Bronchial epithelial cell (primary cell): ENCODE data around the gene RBM19. TPM values are rescaled to one million over a fixed set of nuclear protein-coding genes. Genes with fewer than 3 reads are reported as not detected.

Source experiments
- DNase-seq: peaks from one replicate; pipeline ENCODE4 v3.0.0-alpha.2; 2010; ENCODE audit warnings: low read depth
- FAIRE-seq: peaks from 2 replicates; lab custom pipeline; 2011; peaks lifted over from hg19 to GRCh38; lab: Jason Lieb, UNC
- H3K27me3 ChIP-seq: 2 replicates; pipeline ENCODE4 v1.5.1; 2011; ENCODE audit warnings: low read length; ENCODE audit not compliant: control insufficient read depth, insufficient read depth
- H3K36me3 ChIP-seq: 2 replicates; pipeline ENCODE4 v1.5.1; 2011; ENCODE audit warnings: low read length; ENCODE audit not compliant: control insufficient read depth, insufficient read depth
- H3K4me3 ChIP-seq: 2 replicates; pipeline ENCODE4 v1.5.1; 2011; ENCODE audit warnings: mild to moderate bottlenecking, low read depth, low read length, control low read depth
- CTCF ChIP-seq: IDR thresholded peaks from 2 replicates; pipeline ENCODE4 v1.5.1; 2011; ENCODE audit warnings: mild to moderate bottlenecking, moderate library complexity, low read length, control low read depth, inconsistent platforms; ENCODE audit not compliant: insufficient read depth, severe bottlenecking
- total RNA-seq: library from RNA; depleted of rRNA; stranded (reverse); fragments of >200 nt; gene quantifications from 2 replicates; pipeline ENCODE4 v1.2.1, GENCODE V29; 2014

The RBM19 gene
- total RNA-seq, 1 donor from 2014 or later: 19.0 TPM

DNA sequence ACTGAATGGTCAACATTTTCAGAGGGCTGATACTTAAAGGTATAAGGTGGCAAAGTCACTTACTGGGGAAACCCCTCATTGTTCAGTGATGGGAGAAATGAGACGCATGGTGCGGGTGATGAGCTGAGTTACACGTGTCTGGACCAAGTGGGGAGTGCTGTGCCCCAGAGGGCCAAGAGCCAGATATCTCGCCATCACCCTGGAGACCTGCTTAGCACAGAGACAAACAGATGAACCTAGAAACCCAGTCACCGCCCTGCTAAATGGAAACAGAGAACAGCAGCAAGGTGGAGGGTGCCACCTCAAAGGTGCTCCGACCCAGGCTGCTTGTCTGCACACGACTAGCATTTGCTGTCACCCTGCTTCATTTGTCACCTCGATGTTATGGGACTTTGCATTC, 92.4 kb downstream of the RBM19 start:
- no peak for TF ChIP-seq CTCF
- no peaks in the 10 kb centered on the region for H3K36me3 ChIP-seq
- DNase-seq (no peak), FAIRE-seq (no peak)
- no peak overlapping the region for H3K4me3 ChIP-seq
- no peaks in the 10 kb centered on the region for H3K27me3 ChIP-seq

DNA sequence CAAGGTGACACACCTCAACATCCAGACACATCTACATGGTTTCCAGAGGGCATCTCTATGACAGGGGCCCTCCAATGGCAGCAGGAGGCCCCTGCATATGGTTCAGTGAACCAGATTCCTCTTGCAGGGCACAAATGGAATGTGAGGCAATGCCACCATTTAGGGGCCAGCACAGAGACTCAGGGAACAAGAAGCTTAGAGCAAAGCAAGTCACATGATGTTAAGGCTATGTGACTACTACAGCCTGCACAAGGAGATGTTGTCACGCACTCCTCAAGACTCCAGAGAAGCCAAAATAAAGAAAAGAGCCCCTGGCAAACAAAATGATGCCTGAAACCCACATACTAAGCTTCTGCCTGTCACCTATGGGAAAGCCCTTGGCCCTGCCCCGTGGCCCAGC, 95.2 kb downstream of the RBM19 start:
- Histone ChIP-seq H3K4me3 (no peak overlapping the region), H3K36me3 (no peaks in the 10 kb centered on the region), H3K27me3 (no peaks in the 10 kb centered on the region)
- no peak for TF ChIP-seq CTCF
- DNase-seq (no peak), FAIRE-seq (no peak)

GRCh38 chr12:113870035-113870434, 96.1 kb downstream of the RBM19 start:
- H3K4me3 ChIP-seq: no peak overlapping the region
- H3K36me3 ChIP-seq: no peaks in the 10 kb centered on the region
- FAIRE-seq: no peak
- no peaks in the 10 kb centered on the region for H3K27me3 ChIP-seq
- no peak for DNase-seq
- no peak for TF ChIP-seq CTCF

DNA sequence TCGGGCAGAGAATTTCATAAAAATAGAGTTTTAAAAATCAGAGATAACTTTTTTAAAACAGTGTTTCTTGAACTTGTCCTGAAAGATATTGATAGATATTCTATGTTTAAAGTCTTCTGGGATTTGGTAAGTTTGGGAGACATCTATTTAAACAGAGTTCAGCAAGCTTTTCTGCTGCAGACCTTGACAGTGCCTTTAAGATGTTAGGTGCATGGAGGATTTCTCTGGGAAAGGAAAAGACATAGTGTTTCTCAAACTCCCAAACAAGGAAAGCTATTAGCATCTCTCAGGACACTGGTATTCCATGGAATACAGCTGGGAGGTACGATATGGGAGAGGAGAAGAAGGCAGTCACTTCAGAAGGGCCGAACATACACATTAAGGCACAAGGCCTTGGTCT, 97.8 kb downstream of the RBM19 start:
- no peak for TF ChIP-seq CTCF
- no peak overlapping the region for H3K4me3 ChIP-seq
- DNase-seq: no peak
- no peaks in the 10 kb centered on the region for H3K36me3 ChIP-seq
- no peaks in the 10 kb centered on the region for H3K27me3 ChIP-seq
- FAIRE-seq: no peak

- Histone ChIP-seq H3K27me3 (no peaks in the 10 kb centered on the region), H3K36me3 (no peaks in the 10 kb centered on the region), H3K4me3 (no peak overlapping the region)
- TF ChIP-seq CTCF: peak; percentile 38
- FAIRE-seq (no peak), DNase-seq (peak; percentile 16)
Observed at GRCh38 chr12:113867258-113867657, 98.9 kb downstream of the RBM19 start.

DNA sequence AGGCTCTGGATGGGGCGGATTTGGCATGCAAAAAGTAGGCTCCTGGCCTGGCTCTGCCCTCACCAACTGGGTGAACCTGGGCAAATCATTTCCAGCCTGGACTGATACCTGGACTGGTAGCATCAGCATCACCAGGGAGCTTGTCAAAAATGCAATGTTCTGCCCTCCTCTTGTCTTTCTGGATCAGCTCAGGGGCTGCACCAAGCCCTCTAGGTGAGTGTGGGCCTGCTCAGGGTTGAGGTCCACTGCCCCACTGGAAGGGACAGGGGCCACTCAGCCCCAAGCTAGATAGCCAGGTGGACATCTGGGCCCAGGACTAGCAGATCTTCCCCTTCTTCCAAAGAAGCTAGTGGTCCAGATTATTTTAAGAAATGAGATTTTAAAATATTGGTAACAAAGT, 99.6 kb downstream of the RBM19 start:
- no peaks in the 10 kb centered on the region for H3K27me3 ChIP-seq
- no peak for TF ChIP-seq CTCF
- DNase-seq (no peak), FAIRE-seq (no peak)
- no peak overlapping the region for H3K4me3 ChIP-seq
- H3K36me3 ChIP-seq: no peaks in the 10 kb centered on the region
